Activated CD4-positive, alpha-beta T cell treated with anti-CD3 and anti-CD28 coated beads for 36 hours (primary cell): ENCODE measurements around the gene STON2. TPM values are rescaled to one million over a fixed set of nuclear protein-coding genes. Genes with fewer than 3 reads are reported as not detected.

Experiments
- ATAC-seq: fragments of 200-7000 bp; cut with Tn5 transposase; one replicate; pipeline ENCODE4 v1.10.0; 2021; ENCODE audit warnings: mild to moderate bottlenecking, moderate library complexity
- CTCF ChIA-PET: fragments of 350-600 bp; sonication (Branson Sonifier 250); formaldehyde crosslinking; loops from one replicate; lab custom pipeline; 2021; ENCODE audit warnings: antibody characterized with exemption; lab: Charles Lee
- POLR2A ChIA-PET: fragments of 350-600 bp; sonication (Branson Sonifier 250); formaldehyde crosslinking; loops from one replicate; lab custom pipeline; 2021; ENCODE audit warnings: antibody characterized with exemption, inconsistent platforms; lab: Charles Lee
- DNase-seq: peaks from one replicate; pipeline ENCODE4 v3.0.0-alpha.2; 2020
- H3K27ac Mint-ChIP-seq: one replicate; pipeline ENCODE4 v1.8.0; 2021; ENCODE audit warnings: mixed read lengths
- H3K27me3 Mint-ChIP-seq: one replicate; pipeline ENCODE4 v1.8.0; 2021; ENCODE audit warnings: mixed read lengths
- H3K36me3 Mint-ChIP-seq: one replicate; pipeline ENCODE4 v1.8.0; 2021; ENCODE audit warnings: low read depth, mixed read lengths
- H3K4me1 Mint-ChIP-seq: one replicate; pipeline ENCODE4 v1.8.0; 2021; ENCODE audit warnings: mixed read lengths
- H3K4me3 Mint-ChIP-seq: one replicate; pipeline ENCODE4 v1.8.0; 2021; ENCODE audit warnings: mild to moderate bottlenecking, moderate library complexity, mixed read lengths
- H3K9me3 Mint-ChIP-seq: one replicate; pipeline ENCODE4 v1.8.0; 2021; ENCODE audit warnings: low read depth, mixed read lengths
- intact Hi-C, 2 experiments: fragments of 100-400 bp; cut with DNase I in 1 of 2; cut with micrococcal nuclease in 1 of 2; formaldehyde crosslinking; loops; one replicate each; pipeline versions ENCODE4 v1.14.2 to v1.15.1; 2022 to 2024; cut with DNase I, micrococcal nuclease
- total RNA-seq, 2 experiments: library from RNA; stranded (reverse); gene quantifications; one replicate each; pipeline ENCODE4 v1.2.3, GENCODE V29; 2021

STON2 gene
- total RNA-seq, 2 experiments from 2014 or later, result 0.05 to 0.19 TPM

- DNase-seq (no peak), ATAC-seq (no peak)
- no peaks in the 10 kb centered on the region for H3K36me3 Mint-ChIP-seq
- no peak overlapping the region for H3K27ac Mint-ChIP-seq
- no peaks in the 10 kb centered on the region for H3K9me3 Mint-ChIP-seq
- intact Hi-C loops, result no loop called here
- ChIA-PET POLR2A (no interaction called here), CTCF (no interaction called here)
- H3K4me1 Mint-ChIP-seq, result no peaks in the 10 kb centered on the region
- no peak overlapping the region for H3K4me3 Mint-ChIP-seq
- no peaks in the 10 kb centered on the region for H3K27me3 Mint-ChIP-seq
Observed at GRCh38 chr14:81295958-81296923, 103.9 kb downstream of the STON2 start.

- Mint-ChIP-seq H3K27ac (no peak overlapping the region), H3K4me1 (no peaks in the 10 kb centered on the region), H3K4me3 (no peak overlapping the region), H3K27me3 (peaks cover 5% of the 10 kb centered on the region), H3K36me3 (no peaks in the 10 kb centered on the region), H3K9me3 (no peaks in the 10 kb centered on the region)
- ChIA-PET POLR2A (no interaction called here), CTCF (interaction anchor here (1.2 kb wide), 1 partner anchor 11 kb away, joined by 3 read pairs; no protein-coding TSS in a partner anchor)
- ATAC-seq, result no peak
- intact Hi-C loops, result no loop called here
- DNase-seq, result no peak
Observed at GRCh38 chr14:81289516-81289915, 110.6 kb downstream of the STON2 start.

GRCh38 chr14:81286574-81287370, 113.4 kb downstream of the STON2 start:
- ATAC-seq (no peak), DNase-seq (no peak)
- no peaks in the 10 kb centered on the region for H3K4me1 Mint-ChIP-seq
- ChIA-PET CTCF (no interaction called here), POLR2A (no interaction called here)
- H3K27ac Mint-ChIP-seq, result no peak overlapping the region
- H3K27me3 Mint-ChIP-seq, result peaks cover 5% of the 10 kb centered on the region
- no peaks in the 10 kb centered on the region for H3K36me3 Mint-ChIP-seq
- intact Hi-C loops, result no loop called here
- H3K9me3 Mint-ChIP-seq, result no peaks in the 10 kb centered on the region
- no peak overlapping the region for H3K4me3 Mint-ChIP-seq

- POLR2A ChIA-PET, result no interaction called here
- no peaks in the 10 kb centered on the region for H3K36me3 Mint-ChIP-seq
- H3K27ac Mint-ChIP-seq, result no peak overlapping the region
- intact Hi-C loops, result no loop called here
- ATAC-seq, result no peak
- no peak for DNase-seq
- CTCF ChIA-PET, result no interaction called here
- no peak overlapping the region for H3K4me3 Mint-ChIP-seq
- peaks cover 5% of the 10 kb centered on the region for H3K27me3 Mint-ChIP-seq
- H3K9me3 Mint-ChIP-seq, result no peaks in the 10 kb centered on the region
- H3K4me1 Mint-ChIP-seq, result no peaks in the 10 kb centered on the region
Observed at GRCh38 chr14:81285245-81285644, 114.9 kb downstream of the STON2 start.

- Mint-ChIP-seq H3K27me3 (peaks cover 5% of the 10 kb centered on the region), H3K27ac (no peak overlapping the region), H3K4me1 (no peaks in the 10 kb centered on the region), H3K4me3 (no peak overlapping the region), H3K9me3 (no peaks in the 10 kb centered on the region), H3K36me3 (no peaks in the 10 kb centered on the region)
- CTCF ChIA-PET, result no interaction called here
- intact Hi-C loops, result no loop called here
- POLR2A ChIA-PET, result no interaction called here
- ATAC-seq (no peak), DNase-seq (no peak)
Observed at GRCh38 chr14:81281332-81281731, 118.8 kb downstream of the STON2 start.

- ChIA-PET POLR2A (no interaction called here), CTCF (no interaction called here)
- no peak for DNase-seq
- no peaks in the 10 kb centered on the region for H3K4me1 Mint-ChIP-seq
- no peaks in the 10 kb centered on the region for H3K9me3 Mint-ChIP-seq
- peaks cover 5% of the 10 kb centered on the region for H3K27me3 Mint-ChIP-seq
- no peak overlapping the region for H3K27ac Mint-ChIP-seq
- ATAC-seq, result no peak
- intact Hi-C loops, result no loop called here
- H3K36me3 Mint-ChIP-seq, result no peaks in the 10 kb centered on the region
- no peak overlapping the region for H3K4me3 Mint-ChIP-seq
Observed at GRCh38 chr14:81280136-81280791, 119.9 kb downstream of the STON2 start.

GRCh38 chr14:81277096-81277495, 123.0 kb downstream of the STON2 start:
- no peak overlapping the region for H3K27ac Mint-ChIP-seq
- H3K36me3 Mint-ChIP-seq, result no peaks in the 10 kb centered on the region
- ATAC-seq, result no peak
- no peak for DNase-seq
- no peaks in the 10 kb centered on the region for H3K4me1 Mint-ChIP-seq
- no peak overlapping the region for H3K4me3 Mint-ChIP-seq
- POLR2A ChIA-PET, result no interaction called here
- CTCF ChIA-PET, result no interaction called here
- peaks cover 5% of the 10 kb centered on the region for H3K27me3 Mint-ChIP-seq
- intact Hi-C loops, result no loop called here
- no peaks in the 10 kb centered on the region for H3K9me3 Mint-ChIP-seq

- no peaks in the 10 kb centered on the region for H3K9me3 Mint-ChIP-seq
- H3K36me3 Mint-ChIP-seq, result no peaks in the 10 kb centered on the region
- ATAC-seq, result no peak
- H3K4me1 Mint-ChIP-seq, result no peaks in the 10 kb centered on the region
- CTCF ChIA-PET, result interaction anchor here (1.0 kb wide), 1 partner anchor 176 kb away, joined by 3 read pairs; no protein-coding TSS in a partner anchor
- DNase-seq, result no peak
- intact Hi-C loops, result no loop called here
- H3K27ac Mint-ChIP-seq, result no peak overlapping the region
- no peak overlapping the region for H3K4me3 Mint-ChIP-seq
- peaks cover 5% of the 10 kb centered on the region for H3K27me3 Mint-ChIP-seq
- POLR2A ChIA-PET, result no interaction called here
Observed at GRCh38 chr14:81276073-81277069, 123.8 kb downstream of the STON2 start.

GRCh38 chr14:81275305-81276072, 124.6 kb downstream of the STON2 start:
- DNase-seq (no peak), ATAC-seq (no peak)
- Mint-ChIP-seq H3K4me1 (no peaks in the 10 kb centered on the region), H3K36me3 (no peaks in the 10 kb centered on the region), H3K27ac (no peak overlapping the region), H3K4me3 (no peak overlapping the region), H3K9me3 (no peaks in the 10 kb centered on the region), H3K27me3 (peaks cover 5% of the 10 kb centered on the region)
- ChIA-PET CTCF (interaction anchor here (1.0 kb wide), 1 partner anchor 177 kb away, joined by 3 read pairs; no protein-coding TSS in a partner anchor), POLR2A (interaction anchor here (0.6 kb wide), 1 partner anchor 162 kb away, joined by 5 read pairs; no protein-coding TSS in a partner anchor)
- intact Hi-C loops, result no loop called here

GRCh38 chr14:81273961-81274575, 126.1 kb downstream of the STON2 start:
- ATAC-seq (no peak), DNase-seq (no peak)
- Mint-ChIP-seq H3K9me3 (no peaks in the 10 kb centered on the region), H3K36me3 (no peaks in the 10 kb centered on the region), H3K4me1 (peaks cover 3% of the 10 kb centered on the region), H3K4me3 (no peak overlapping the region), H3K27ac (no peak overlapping the region), H3K27me3 (peaks cover 7% of the 10 kb centered on the region)
- ChIA-PET POLR2A (no interaction called here), CTCF (interaction anchor here (0.6 to 1.7 kb wide), 3 partner anchors 22 to 190 kb away, joined by 3 to 6 read pairs (median 4); no protein-coding TSS in a partner anchor)
- intact Hi-C loops, result no loop called here
